Esophagus (tissue), 2 donors: Measurements from ENCODE around the gene C2orf66. TPM values are rescaled to one million over a fixed set of nuclear protein-coding genes. Genes with fewer than 3 reads are reported as not detected.

Experiments
- H3K27ac ChIP-seq, 2 donors: one replicate each; pipeline ENCODE4 v1.5.1; 2013; ENCODE audit warnings: low read depth in 2 of 2, mild to moderate bottlenecking in 2 of 2, inconsistent platforms in 1 of 2, low read length in 1 of 2, moderate library complexity in 1 of 2
- H3K27me3 ChIP-seq, 2 donors: one replicate each; pipeline ENCODE4 v1.6.1; 2013; ENCODE audit warnings: low read length in 2 of 2, control low read depth in 1 of 2, mild to moderate bottlenecking in 1 of 2; ENCODE audit not compliant: insufficient read depth in 2 of 2, control insufficient read depth in 1 of 2
- H3K36me3 ChIP-seq, 2 donors: one replicate each; pipeline ENCODE4 v1.6.1; 2013; ENCODE audit warnings: low read length in 1 of 2; ENCODE audit not compliant: control insufficient read depth in 2 of 2, insufficient read depth in 2 of 2
- H3K4me1 ChIP-seq, 2 donors: one replicate each; pipeline ENCODE4 v1.6.1; 2013; ENCODE audit warnings: low read length in 1 of 2; ENCODE audit not compliant: control insufficient read depth in 2 of 2, insufficient read depth in 2 of 2
- H3K4me3 ChIP-seq, 2 donors: one replicate each; pipeline ENCODE4 v1.5.1; 2013; ENCODE audit warnings: low read length in 2 of 2, mild to moderate bottlenecking in 2 of 2, low read depth in 1 of 2, moderate library complexity in 1 of 2
- H3K9me3 ChIP-seq, 2 donors: one replicate each; pipeline ENCODE4 v1.6.1; 2013; ENCODE audit warnings: mild to moderate bottlenecking in 2 of 2, low read depth in 1 of 2, low read length in 1 of 2, moderate library complexity in 1 of 2; ENCODE audit not compliant: control insufficient read depth in 2 of 2, insufficient read depth in 1 of 2
- WGBS, 2 donors: extraction: QIAGEN DNeasy Blood & Tissue Kit; methylation state at CpG; one replicate each; pipeline ENCODE4 v1.1.7; 2013; 5-methylcytosine and 5-hydroxymethylcytosine counted together
- polyA plus RNA-seq, 2 donors: library from polyadenylated mRNA; stranded (reverse); fragments of 200-250 nt; gene quantifications; one replicate each; pipeline ENCODE4 v1.2.3, GENCODE V29; 2013
- donor health status: healthy with polysubstance abuse.
- donor health status: Bipolar disorder and iron deficiency.

C2orf66 gene
- polyA plus RNA-seq, 2 donors, result 0.07 to 0.16 TPM

DNA sequence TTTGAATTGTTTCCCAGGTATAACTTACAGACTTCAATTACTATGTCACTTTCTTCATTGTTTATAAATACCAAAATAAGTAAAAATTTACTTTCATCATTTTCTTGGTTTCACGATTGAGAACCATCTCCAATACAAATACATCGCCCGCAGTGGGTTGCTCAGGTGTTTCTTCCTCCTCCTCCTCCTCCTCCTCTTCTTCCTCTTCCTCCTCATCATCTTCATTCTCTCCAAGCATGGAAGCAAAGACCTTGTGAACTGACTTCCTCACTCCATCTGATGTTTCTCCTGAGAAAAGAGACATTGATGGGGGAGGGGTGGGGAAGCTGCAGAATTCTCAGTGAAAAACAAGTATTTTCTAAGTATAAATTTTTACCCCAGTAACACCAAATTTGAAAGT, 16.3 kb downstream of the C2orf66 start:
- Histone ChIP-seq H3K27me3 (no peaks in the 10 kb centered on the region), H3K36me3 (peaks cover 0 to 11% of the 10 kb centered on the region in 2 donors), H3K4me1 (no peaks in the 10 kb centered on the region), H3K27ac (no peak overlapping the region), H3K4me3 (no peak overlapping the region), H3K9me3 (no peaks in the 10 kb centered on the region)
- 95 to 96% methylated on average over 3 of the region's 3 CpGs for WGBS, 2 donors

DNA sequence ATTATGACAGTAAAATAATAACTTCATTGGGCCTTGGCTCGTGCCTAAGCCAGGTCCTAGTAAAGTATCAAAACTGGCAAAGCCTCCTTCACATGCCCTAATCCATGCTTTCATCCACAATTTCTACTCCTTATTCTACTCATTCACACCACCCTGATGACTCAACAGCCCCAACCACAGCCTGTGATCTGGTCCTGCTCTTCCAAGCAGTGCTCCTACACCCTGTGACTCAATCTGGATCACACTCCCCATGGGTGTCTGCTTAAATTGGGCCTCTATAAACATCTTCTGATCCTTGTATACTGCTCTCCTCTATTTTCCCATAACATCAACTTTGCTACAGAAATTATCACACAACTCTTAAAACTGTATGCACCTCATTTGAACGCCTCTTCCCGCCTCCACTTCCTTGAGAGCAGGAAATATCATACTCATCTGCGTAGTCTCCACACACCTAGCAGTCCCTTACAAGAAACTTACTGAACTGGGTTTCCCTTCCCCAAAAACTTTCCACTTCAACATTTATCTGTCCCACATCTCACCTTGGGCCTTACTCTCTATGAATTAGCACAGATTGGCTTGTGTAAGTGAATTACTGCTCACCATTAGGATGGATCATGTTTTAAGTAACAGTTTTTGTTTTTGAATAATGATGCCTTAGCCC, 25.6 kb downstream of the C2orf66 start:
- 80 to 85% methylated on average over 4 of the region's 4 CpGs for WGBS, 2 donors
- Histone ChIP-seq H3K36me3 (peaks cover 6 to 7% of the 10 kb centered on the region in 2 donors), H3K9me3 (no peaks in the 10 kb centered on the region), H3K27ac (no peak overlapping the region), H3K4me3 (no peak overlapping the region), H3K27me3 (no peaks in the 10 kb centered on the region), H3K4me1 (no peaks in the 10 kb centered on the region)

- Histone ChIP-seq H3K36me3 (peaks cover 0 to 2% of the 10 kb centered on the region in 2 donors), H3K27me3 (no peaks in the 10 kb centered on the region), H3K27ac (no peak overlapping the region), H3K9me3 (no peaks in the 10 kb centered on the region), H3K4me1 (no peaks in the 10 kb centered on the region), H3K4me3 (no peak overlapping the region)
- WGBS, 2 donors, result 79 to 83% methylated on average over 1 of the region's 1 CpG
Measured at GRCh38 chr2:196767101-196767500, 42.1 kb downstream of the C2orf66 start.

DNA sequence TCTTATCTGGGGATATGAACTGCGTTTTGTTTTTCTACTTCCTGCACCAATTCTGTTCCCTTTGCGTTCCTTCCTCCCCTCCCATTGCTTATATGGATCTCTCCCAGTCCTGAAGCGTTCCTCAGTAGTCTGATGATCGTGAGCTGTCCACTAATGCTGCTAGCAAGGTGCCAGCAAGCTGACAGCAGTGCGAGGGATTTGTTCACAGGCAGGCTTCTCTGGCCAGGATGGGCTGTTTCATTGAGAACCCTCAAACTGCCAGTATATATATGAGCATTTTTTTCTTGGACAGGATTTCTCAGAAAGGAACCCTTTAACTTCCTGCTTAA, 49.8 kb downstream of the C2orf66 start:
- Histone ChIP-seq H3K36me3 (peaks cover 0 to 3% of the 10 kb centered on the region in 2 donors), H3K27ac (no peak overlapping the region), H3K9me3 (no peaks in the 10 kb centered on the region), H3K27me3 (no peaks in the 10 kb centered on the region), H3K4me3 (no peak overlapping the region), H3K4me1 (no peaks in the 10 kb centered on the region)
- WGBS, 2 donors, result 74 to 75% methylated on average over 5 of the region's 5 CpGs

- Histone ChIP-seq H3K36me3 (peaks cover 0 to 2% of the 10 kb centered on the region in 2 donors), H3K4me3 (no peak overlapping the region), H3K4me1 (no peaks in the 10 kb centered on the region), H3K27ac (no peak overlapping the region), H3K9me3 (no peaks in the 10 kb centered on the region), H3K27me3 (no peaks in the 10 kb centered on the region)
- 71 to 75% methylated on average over 3 of the region's 3 CpGs for WGBS, 2 donors
Measured at GRCh38 chr2:196758474-196759377, 50.4 kb downstream of the C2orf66 start.

Other genes starting within 250 kb of the C2orf66 start
- gene HECW2, start 215.8 kb downstream of the C2orf66 start, polyA plus RNA-seq, result 1 to 10 TPM; 1.6 to 2.8 TPM
- gene CCDC150, start 169.6 kb downstream of the C2orf66 start, polyA plus RNA-seq, result 1 to 10 TPM; 1.5 to 2.6 TPM
- 1 to 10 TPM; 8.8 to 9.6 TPM for gene GTF3C3, start 9.7 kb downstream of the C2orf66 start, polyA plus RNA-seq
- 1 to 10 TPM; 1.7 to 2.2 TPM for gene PGAP1, start 117.4 kb upstream of the C2orf66 start, polyA plus RNA-seq